Hematopoietic multipotent progenitor cell (in vitro differentiated cells): ENCODE data around the gene PALMD. TPM values are rescaled to one million over a fixed set of nuclear protein-coding genes. Genes with fewer than 3 reads are reported as not detected.

Experiments used
- DNase-seq, 3 donors: peaks; one replicate each; pipeline ENCODE4 v3.0.0-alpha.2; 2011 to 2015; ENCODE audit warnings: low read depth in 2 of 3, low spot score in 2 of 3
- total RNA-seq: library from RNA; depleted of rRNA; stranded (reverse); fragments of >200 nt; gene quantifications from one replicate; pipeline ENCODE4 v1.2.3, GENCODE V29; 2012

Gene PALMD
- total RNA-seq, 1 donor, result under 0.01 TPM

GRCh38 chr1:99682291-99682751 is 36.4 kb downstream of the PALMD start:
- no peak for DNase-seq

- DNase-seq, result peak in 2 of 3 donors; percentile 24 to 60
These were observed 39.7 kb downstream of the PALMD start for GRCh38 chr1:99685516-99686180.

- no peak for DNase-seq
These were observed 45.3 kb downstream of the PALMD start for GRCh38 chr1:99691175-99691574.

DNA sequence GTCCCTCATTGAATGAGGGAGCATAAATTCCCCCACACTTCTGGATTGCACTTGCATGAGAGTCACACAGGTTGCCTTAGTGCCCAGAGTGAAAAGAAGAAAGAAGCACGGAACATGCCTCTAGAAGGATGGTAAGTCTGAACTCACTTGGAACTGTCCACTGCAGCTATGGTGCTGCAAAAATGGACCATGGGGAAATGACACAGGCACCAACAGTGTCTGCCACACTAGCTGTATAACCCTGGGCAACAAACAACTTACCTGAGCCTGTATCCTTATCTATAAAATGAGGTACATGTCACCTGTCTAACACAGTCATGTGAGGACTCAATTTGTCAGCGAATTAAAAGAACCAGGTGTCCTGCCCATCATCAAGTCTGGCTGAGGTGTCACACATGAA is 50.7 kb downstream of the PALMD start:
- DNase-seq, result no peak

DNA sequence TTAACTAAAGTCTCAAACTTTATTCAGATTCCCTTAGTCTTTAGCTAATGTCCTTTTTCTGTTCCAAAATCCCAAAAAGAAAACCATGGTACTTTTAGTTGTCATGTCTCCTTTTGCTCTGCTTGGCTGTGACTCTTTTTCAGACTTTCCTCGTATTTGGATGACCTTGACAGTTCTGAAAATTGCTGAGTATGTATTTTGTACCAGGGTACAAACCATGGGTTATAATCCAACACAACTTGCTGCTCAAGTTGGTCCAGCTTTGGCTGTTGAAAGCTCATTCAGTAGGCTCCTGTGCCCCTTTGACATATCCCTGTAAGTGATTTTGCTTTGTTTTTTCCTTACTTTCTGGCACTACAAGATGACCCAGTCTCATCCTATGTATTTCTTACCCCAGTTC is 51.7 kb downstream of the PALMD start:
- DNase-seq, result no peak

DNA sequence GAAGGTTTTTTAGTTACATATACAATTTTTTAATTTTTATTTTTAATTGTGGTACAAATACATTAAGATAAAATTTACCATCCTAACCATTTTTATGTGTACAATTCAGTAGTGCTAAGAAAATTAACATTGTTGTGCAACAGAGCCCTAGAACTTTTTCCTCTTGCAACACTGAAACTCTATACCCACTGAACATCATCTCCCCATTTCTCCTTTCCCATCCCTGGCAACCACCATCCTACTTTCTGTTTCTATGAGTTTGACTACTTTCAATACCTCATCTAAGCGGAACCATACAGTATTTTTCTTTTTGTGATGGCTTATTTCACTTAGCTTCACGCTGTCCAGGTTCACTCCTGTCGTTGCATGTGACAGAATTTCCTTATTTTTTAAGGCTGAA is 54.1 kb downstream of the PALMD start:
- DNase-seq, result no peak

DNA sequence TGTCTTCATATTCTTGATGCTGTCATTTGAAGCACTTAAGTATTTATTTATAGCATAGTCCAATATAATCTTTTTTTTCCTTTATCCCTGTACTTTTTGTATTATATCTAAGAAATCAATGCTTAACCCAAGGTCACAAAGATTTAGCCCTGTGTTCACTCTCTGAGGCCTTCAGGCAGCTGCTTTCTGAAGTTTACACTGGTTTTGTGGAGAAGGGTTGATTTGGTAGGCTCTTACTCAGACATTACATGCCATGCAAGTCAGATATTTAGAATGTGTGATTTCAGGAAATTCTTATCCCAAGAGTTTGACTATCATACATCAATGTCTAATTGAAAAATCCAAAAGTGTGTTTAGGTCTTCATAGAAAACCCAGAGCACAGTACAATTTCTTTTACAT is 56.3 kb downstream of the PALMD start:
- no peak for DNase-seq

DNA sequence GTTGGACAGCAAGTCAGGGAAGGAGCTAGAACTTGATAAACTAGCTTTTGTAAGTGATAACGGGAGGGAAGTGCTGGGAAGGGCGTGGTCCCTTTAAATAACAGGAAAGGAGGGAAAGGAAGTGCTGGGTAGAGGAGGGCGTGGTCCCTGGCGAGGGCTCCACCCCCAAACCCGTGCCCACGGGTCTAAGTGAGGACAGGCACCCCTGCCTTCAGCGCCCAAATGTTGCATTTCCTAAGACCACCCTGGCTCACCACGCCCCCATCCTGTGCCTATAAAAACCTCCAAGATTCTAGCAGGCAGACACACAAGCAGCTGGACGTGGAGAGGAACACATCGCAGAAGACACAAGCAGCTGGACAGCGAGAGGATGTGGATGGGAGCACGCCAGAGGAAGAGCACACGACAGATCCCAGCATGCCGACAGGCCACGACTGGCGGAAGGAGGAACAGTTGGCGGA is 58.5 kb downstream of the PALMD start:
- no peak for DNase-seq

GRCh38 chr1:99705385-99705784 is 59.5 kb downstream of the PALMD start:
- DNase-seq, result no peak

DNA sequence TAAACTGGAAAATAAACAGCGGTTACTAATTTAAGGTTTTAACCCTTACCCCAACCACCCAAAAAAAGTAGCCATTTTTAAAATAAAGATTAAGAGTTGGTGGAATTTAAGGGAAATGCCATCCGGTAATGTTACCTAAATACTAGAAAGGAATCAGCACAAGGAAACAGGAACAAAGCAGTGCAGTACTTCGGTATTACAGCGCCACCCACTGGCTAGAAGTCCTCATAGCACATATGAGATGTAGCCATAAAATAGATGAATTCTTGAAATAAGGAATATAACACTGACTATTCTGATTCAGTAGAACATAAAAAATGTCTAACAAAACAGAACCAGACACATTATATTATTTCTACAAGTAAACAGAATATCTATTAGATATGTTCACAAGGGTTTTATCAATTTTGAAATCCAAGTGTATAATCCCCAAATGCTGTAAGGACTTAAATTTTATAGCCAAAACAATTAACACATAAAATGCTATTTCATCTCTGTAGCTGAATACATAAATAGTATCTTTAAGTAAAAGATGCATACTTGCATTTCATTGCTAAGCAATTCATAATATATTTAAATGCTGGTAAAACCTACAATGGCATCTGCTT is 61.7 kb downstream of the PALMD start:
- peak in 2 of 3 donors; percentile 34 to 71 for DNase-seq

GRCh38 chr1:99710994-99711393 is 65.1 kb downstream of the PALMD start:
- no peak for DNase-seq

DNA sequence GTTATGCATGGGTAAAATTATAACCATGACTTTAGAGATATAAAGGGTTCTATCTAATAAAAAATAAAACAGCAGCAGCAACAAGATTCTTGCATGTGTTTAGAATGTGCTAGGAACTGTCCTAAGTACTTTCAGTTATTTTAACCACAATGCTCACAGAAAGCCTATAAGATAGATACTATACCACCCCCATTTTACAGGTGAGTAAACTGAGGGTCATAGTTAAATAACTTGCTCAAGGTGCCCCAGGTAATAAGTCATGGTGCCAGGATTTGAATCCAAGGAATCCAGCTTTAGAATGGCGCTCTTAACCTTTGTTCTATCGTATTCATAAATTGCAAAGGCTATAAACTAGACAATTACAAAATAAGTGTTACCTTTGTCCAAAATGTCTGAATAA is 67.1 kb downstream of the PALMD start:
- no peak for DNase-seq

GRCh38 chr1:99717005-99717404 is 71.1 kb downstream of the PALMD start:
- DNase-seq, result no peak

DNA sequence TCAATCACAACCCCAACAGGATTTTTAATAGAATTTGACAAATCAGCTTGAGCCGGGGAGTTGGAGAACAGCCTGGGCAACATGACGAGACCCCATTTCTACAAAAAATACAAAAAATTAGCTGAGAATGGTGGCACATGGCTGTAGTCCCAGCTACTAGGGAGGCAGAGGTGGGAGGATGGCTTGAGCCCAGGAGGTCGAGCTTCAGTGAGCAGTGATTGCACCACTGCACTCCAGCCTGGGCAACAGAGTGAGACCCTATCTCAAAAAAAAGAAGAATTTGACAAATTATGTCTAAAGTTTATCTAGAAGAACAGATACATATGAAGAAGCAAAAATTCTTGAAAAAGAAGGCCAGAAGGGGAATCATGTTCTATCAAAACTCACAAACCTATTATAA is 77.3 kb downstream of the PALMD start:
- no peak for DNase-seq

DNA sequence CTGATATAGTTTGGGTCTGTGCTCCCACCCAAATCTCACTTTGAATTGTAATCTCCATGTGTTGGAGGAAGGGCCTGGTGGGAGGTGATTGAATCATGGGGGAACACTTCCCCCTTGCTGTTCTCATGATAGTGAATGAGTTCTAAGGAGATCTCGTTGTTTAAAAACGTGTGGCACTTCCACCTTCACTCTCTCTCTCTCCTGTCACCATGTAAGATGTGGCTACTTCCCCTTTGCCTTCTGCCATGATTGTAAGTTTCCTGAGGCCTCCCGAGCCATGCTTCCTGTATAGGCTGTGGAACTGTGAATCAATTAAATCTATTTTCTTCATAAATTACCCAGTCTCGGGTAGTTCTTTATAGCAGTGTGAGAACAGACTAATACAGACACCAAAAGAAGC is 80.1 kb downstream of the PALMD start:
- no peak for DNase-seq

DNA sequence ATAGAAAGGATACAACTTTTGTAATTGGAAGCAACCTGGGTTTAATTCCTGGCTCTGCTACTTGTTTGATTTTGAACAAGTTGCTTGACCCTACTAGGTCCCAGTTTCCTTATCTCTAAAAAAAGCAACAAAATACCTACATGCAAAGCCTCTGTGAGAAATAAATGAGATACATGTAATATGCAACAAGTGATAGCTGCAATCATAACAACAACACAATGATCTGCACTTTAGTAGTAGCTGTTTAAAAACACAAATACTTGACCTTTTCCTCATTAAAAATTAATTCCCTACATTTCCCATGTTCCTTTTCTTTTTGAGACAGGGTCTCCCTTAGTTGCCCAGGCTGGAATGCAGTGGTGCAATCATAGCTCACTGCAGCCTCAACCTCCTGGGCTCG is 80.5 kb downstream of the PALMD start:
- DNase-seq, result no peak

GRCh38 chr1:99726818-99727217 is 80.9 kb downstream of the PALMD start:
- no peak for DNase-seq

- no peak for DNase-seq
These were observed 81.8 kb downstream of the PALMD start for GRCh38 chr1:99727575-99728185.

DNA sequence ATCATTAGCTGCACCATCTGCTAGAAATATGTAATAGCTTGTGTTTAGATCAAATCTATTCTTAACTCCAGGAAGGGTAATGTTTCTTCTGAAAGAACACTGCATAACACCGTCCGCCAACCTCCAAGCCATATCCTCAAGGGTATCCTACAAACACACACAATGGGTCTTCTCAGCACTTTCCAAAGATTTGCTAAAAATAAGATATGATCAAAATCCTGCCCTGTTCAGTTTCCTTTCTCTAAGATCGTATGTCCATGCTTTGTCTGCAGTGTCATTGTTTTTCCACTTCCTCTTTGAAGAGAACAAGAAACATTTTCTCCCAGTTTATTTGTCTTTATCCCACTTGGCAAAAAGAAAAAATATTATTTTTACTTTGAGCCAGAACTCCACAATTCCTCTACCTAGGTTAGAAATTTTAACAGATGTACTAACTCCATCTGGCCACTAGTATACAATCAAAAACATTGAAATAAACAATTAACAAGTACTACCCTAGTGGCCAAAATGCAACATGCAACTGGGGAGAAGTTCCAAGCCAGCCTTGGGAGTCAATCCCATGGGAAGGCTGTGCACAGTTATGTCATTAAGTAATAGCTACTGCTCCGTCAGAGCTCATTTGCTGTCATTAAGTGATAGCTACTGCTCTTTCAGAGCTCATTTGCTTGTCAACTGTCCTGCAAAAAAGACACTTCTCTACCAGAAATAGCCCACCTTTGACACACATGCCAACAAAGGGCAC is 82.8 kb downstream of the PALMD start:
- DNase-seq, result peak in 1 of 3 donors; percentile 27

- DNase-seq, result no peak
These were observed 85.5 kb downstream of the PALMD start for GRCh38 chr1:99731384-99731783.

GRCh38 chr1:99735852-99736251 is 89.9 kb downstream of the PALMD start:
- DNase-seq, result no peak
